HEK293 (cell line): ENCODE measurements around the gene PKIG.

ENCODE experiments used
- CTCF ChIA-PET: fragments of 350-600 bp; formaldehyde crosslinking; extraction: SDS; loops from one replicate; lab custom pipeline; 2021; ENCODE audit warnings: antibody characterized with exemption; lab: Yijun Ruan, JAX
- POLR2A ChIA-PET: fragments of 300-600 bp; formaldehyde crosslinking; extraction: SDS; loops from one replicate; lab custom pipeline; 2020; ENCODE audit warnings: antibody characterized with exemption, inconsistent platforms; lab: Yijun Ruan, JAX
- H3K27ac ChIP-seq: fragments of 200-500 bp; sonication (Bioruptor generic); 2 replicates; pipeline ENCODE4 v1.5.1; 2014; ENCODE audit warnings: low read depth, low read length, control low read depth, inconsistent platforms; ENCODE audit errors: extremely low read depth
- H3K36me3 ChIP-seq, 2 experiments: fragments of 200-500 bp in 1 of 2; sonication (Bioruptor generic) in 1 of 2; 1 replicate in 1 of 2; 2 replicates in 1 of 2; pipeline ENCODE4 v1.5.1; 2014 to 2017; ENCODE audit warnings: inconsistent platforms in 2 of 2, low read length in 2 of 2; ENCODE audit not compliant: control insufficient read depth in 2 of 2, insufficient read depth in 1 of 2
- H3K4me1 ChIP-seq: fragments of 200-500 bp; sonication (Bioruptor generic); 2 replicates; pipeline ENCODE4 v1.5.1; 2014; ENCODE audit warnings: mild to moderate bottlenecking, low read length, inconsistent platforms; ENCODE audit not compliant: control insufficient read depth, insufficient read depth
- H3K4me3 ChIP-seq: 2 replicates; pipeline ENCODE4 v1.5.1; 2011; ENCODE audit warnings: low read depth, mild to moderate bottlenecking, control low read depth, low read length, moderate library complexity
- H3K9me3 ChIP-seq: fragments of 200-500 bp; sonication (Bioruptor generic); 2 replicates; pipeline ENCODE4 v1.5.1; 2014; ENCODE audit warnings: low read depth, low read length, inconsistent platforms; ENCODE audit not compliant: control insufficient read depth, insufficient read depth
- BCL11B ChIP-seq: fragments of 450-650 bp; formaldehyde crosslinking; IDR thresholded peaks from 2 replicates; pipeline ENCODE4 v1.5.1; 2016; ENCODE audit warnings: low read depth, missing biosample characterization, missing genetic modification characterization
- EGR2 ChIP-seq: fragments of 450-650 bp; formaldehyde crosslinking; IDR thresholded peaks from 2 replicates; pipeline ENCODE4 v1.5.1; 2016; ENCODE audit warnings: low read depth, missing biosample characterization, missing genetic modification characterization
- FEZF1 ChIP-seq: fragments of 450-650 bp; formaldehyde crosslinking; IDR thresholded peaks from 2 replicates; pipeline ENCODE4 v1.5.1; 2016; ENCODE audit warnings: missing biosample characterization, missing genetic modification characterization
- INSM2 ChIP-seq: fragments of 450-650 bp; formaldehyde crosslinking; IDR thresholded peaks from 2 replicates; pipeline ENCODE4 v1.5.1; 2016; ENCODE audit warnings: missing biosample characterization, missing genetic modification characterization
- OVOL3 ChIP-seq: fragments of 450-650 bp; formaldehyde crosslinking; IDR thresholded peaks from 2 replicates; pipeline ENCODE4 v1.5.1; 2016; ENCODE audit warnings: missing biosample characterization, missing genetic modification characterization
- SALL2 ChIP-seq: fragments of 450-650 bp; formaldehyde crosslinking; IDR thresholded peaks from 2 replicates; pipeline ENCODE4 v1.5.0; 2017; ENCODE audit warnings: missing biosample characterization, mild to moderate bottlenecking, missing genetic modification characterization, borderline replicate concordance
- ZBTB48 ChIP-seq: fragments of 450-650 bp; formaldehyde crosslinking; IDR thresholded peaks from 2 replicates; pipeline ENCODE4 v1.5.1; 2016; ENCODE audit warnings: missing biosample characterization, missing genetic modification characterization
- ZEB2 ChIP-seq: fragments of 450-650 bp; formaldehyde crosslinking; IDR thresholded peaks from 2 replicates; pipeline ENCODE4 v1.5.1; 2016; ENCODE audit warnings: missing biosample characterization, missing genetic modification characterization
- ZFHX2 ChIP-seq: fragments of 450-650 bp; formaldehyde crosslinking; conservative IDR thresholded peaks from 2 replicates; pipeline ENCODE4 v1.5.1; 2016; ENCODE audit warnings: missing biosample characterization, missing genetic modification characterization
- ZFP3 ChIP-seq: fragments of 450-650 bp; formaldehyde crosslinking; IDR thresholded peaks from 2 replicates; pipeline ENCODE4 v1.5.1; 2016; ENCODE audit warnings: low read depth, missing biosample characterization, missing genetic modification characterization
- ZIC2 ChIP-seq: fragments of 450-650 bp; formaldehyde crosslinking; IDR thresholded peaks from 2 replicates; pipeline ENCODE4 v1.5.1; 2016; ENCODE audit warnings: missing biosample characterization, missing genetic modification characterization
- ZNF214 ChIP-seq: fragments of 450-650 bp; formaldehyde crosslinking; IDR thresholded peaks from 2 replicates; pipeline ENCODE4 v1.5.1; 2017; ENCODE audit warnings: missing biosample characterization, mild to moderate bottlenecking, missing genetic modification characterization, borderline replicate concordance
- ZNF280C ChIP-seq: fragments of 450-650 bp; formaldehyde crosslinking; IDR thresholded peaks from 2 replicates; pipeline ENCODE4 v1.5.1; 2016; ENCODE audit warnings: missing biosample characterization, missing genetic modification characterization
- ZNF658 ChIP-seq: fragments of 450-650 bp; formaldehyde crosslinking; IDR thresholded peaks from 2 replicates; pipeline ENCODE4; 2016; ENCODE audit warnings: missing biosample characterization, missing genetic modification characterization
- ZNF830 ChIP-seq: fragments of 450-650 bp; IDR thresholded peaks from 2 replicates; pipeline ENCODE4 v1.5.0; 2018; ENCODE audit warnings: missing biosample characterization, missing genetic modification characterization, low read depth, mild to moderate bottlenecking, moderate library complexity
- ZNF837 ChIP-seq: fragments of 450-650 bp; formaldehyde crosslinking; IDR thresholded peaks from 2 replicates; pipeline ENCODE4 v1.5.1; 2016; ENCODE audit warnings: missing biosample characterization, missing genetic modification characterization
- ZXDB ChIP-seq: fragments of 450-650 bp; formaldehyde crosslinking; IDR thresholded peaks from 2 replicates; pipeline ENCODE4 v1.5.1; 2016; ENCODE audit warnings: missing biosample characterization, missing genetic modification characterization
- TF ChIP-seq, protein P1 (sequence below): fragments of 450-650 bp; formaldehyde crosslinking; IDR thresholded peaks from 2 replicates; pipeline ENCODE4 v1.5.1; 2016; ENCODE audit warnings: missing biosample characterization, missing genetic modification characterization
- TF ChIP-seq, protein P2 (sequence below): fragments of 450-650 bp; formaldehyde crosslinking; IDR thresholded peaks from 2 replicates; pipeline ENCODE4 v1.5.1; 2017; ENCODE audit warnings: missing biosample characterization, missing genetic modification characterization

Gene PKIG

DNA sequence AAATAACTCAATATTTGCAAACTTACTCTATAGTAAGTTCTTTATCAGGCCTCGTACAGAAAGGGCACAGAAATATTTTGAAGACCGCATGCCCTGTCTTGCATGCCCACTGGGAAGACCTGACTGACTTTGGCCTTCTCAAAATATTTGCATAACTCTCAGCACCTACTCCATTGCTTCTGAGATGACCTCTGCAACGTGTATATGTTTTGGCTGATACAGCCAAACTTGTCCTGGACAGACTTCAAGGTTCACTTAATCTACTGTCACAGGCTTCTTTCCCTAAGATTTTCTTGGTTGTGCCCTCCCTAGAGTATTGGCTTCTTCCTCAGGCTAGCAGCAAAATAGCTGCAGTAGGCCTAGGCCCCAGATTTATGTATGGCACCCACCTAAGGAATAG lies 39.0 kb upstream of the PKIG start:
- CTCF ChIA-PET: interaction anchor here (0.7 to 1.3 kb wide), 4 partner anchors 45 to 881 kb away, joined by 3 to 6 read pairs (median 4); no protein-coding TSS in a partner anchor
- Histone ChIP-seq H3K4me3 (no peak overlapping the region), H3K4me1 (peaks cover 4% of the 10 kb centered on the region; the same call in 1 of the 2 replicates), H3K36me3 (no peaks in the 10 kb centered on the region), H3K27ac (no peak overlapping the region), H3K9me3 (no peaks in the 10 kb centered on the region)
- TF ChIP-seq ZNF214 (tag by site-specific recombination) (no peak), INSM2 (no peak), ZFP3 (tag by site-specific recombination) (no peak), ZNF658 (tag by site-specific recombination) (no peak)
- POLR2A ChIA-PET: no interaction called here

- H3K27ac ChIP-seq: no peak overlapping the region
- CTCF ChIA-PET: interaction anchor here (0.6 kb wide), 1 partner anchor 863 kb away, joined by 3 read pairs; no protein-coding TSS in a partner anchor
- H3K4me3 ChIP-seq: no peak overlapping the region
- TF ChIP-seq BCL11B (tag by site-specific recombination) (no peak), ZIC2 (tag by site-specific recombination) (no peak), OVOL3 (no peak)
- TF ChIP-seq, protein P1, sequence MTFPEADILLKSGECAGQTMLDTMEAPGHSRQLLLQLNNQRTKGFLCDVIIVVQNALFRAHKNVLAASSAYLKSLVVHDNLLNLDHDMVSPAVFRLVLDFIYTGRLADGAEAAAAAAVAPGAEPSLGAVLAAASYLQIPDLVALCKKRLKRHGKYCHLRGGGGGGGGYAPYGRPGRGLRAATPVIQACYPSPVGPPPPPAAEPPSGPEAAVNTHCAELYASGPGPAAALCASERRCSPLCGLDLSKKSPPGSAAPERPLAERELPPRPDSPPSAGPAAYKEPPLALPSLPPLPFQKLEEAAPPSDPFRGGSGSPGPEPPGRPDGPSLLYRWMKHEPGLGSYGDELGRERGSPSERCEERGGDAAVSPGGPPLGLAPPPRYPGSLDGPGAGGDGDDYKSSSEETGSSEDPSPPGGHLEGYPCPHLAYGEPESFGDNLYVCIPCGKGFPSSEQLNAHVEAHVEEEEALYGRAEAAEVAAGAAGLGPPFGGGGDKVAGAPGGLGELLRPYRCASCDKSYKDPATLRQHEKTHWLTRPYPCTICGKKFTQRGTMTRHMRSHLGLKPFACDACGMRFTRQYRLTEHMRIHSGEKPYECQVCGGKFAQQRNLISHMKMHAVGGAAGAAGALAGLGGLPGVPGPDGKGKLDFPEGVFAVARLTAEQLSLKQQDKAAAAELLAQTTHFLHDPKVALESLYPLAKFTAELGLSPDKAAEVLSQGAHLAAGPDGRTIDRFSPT (tag by site-specific recombination): no peak
- POLR2A ChIA-PET: no interaction called here
- no peaks in the 10 kb centered on the region for H3K36me3 ChIP-seq
- H3K4me1 ChIP-seq: peaks cover 8% of the 10 kb centered on the region; the same call in 1 of the 2 replicates
- no peaks in the 10 kb centered on the region for H3K9me3 ChIP-seq
These were observed 38.1 kb upstream of the PKIG start for GRCh38 chr20:44544263-44544662.

- peak; percentile 72 for TF ChIP-seq ZFHX2
- peak; percentile 89 for TF ChIP-seq EGR2 (tag by site-specific recombination)
- TF ChIP-seq SALL2 (tag by site-specific recombination): no peak
- no peak for TF ChIP-seq ZNF830 (tag by site-specific recombination)
- TF ChIP-seq, all 188 proteins: peak for 2
- Histone ChIP-seq H3K4me3 (no peak overlapping the region), H3K9me3 (no peaks in the 10 kb centered on the region), H3K36me3 (no peaks in the 10 kb centered on the region), H3K4me1 (peaks cover 13% of the 10 kb centered on the region), H3K27ac (no peak overlapping the region)
- CTCF ChIA-PET: interaction anchor here (0.6 to 1.0 kb wide), 3 partner anchors 24 to 382 kb away, joined by 3 read pairs; no protein-coding TSS in a partner anchor
- POLR2A ChIA-PET: no interaction called here
These were observed 35.0 kb upstream of the PKIG start for GRCh38 chr20:44547419-44547818.

GRCh38 chr20:44549123-44549522 lies 33.3 kb upstream of the PKIG start:
- Histone ChIP-seq H3K9me3 (no peaks in the 10 kb centered on the region), H3K4me3 (no peak overlapping the region), H3K27ac (no peak overlapping the region), H3K36me3 (no peaks in the 10 kb centered on the region), H3K4me1 (peaks cover 21% of the 10 kb centered on the region)
- ChIA-PET POLR2A (no interaction called here), CTCF (interaction anchor here (0.7 to 1.6 kb wide), 5 partner anchors 11 to 61 kb away, joined by 3 to 6 read pairs (median 4); no protein-coding TSS in a partner anchor)
- TF ChIP-seq ZNF837 (no peak), ZBTB48 (no peak), FEZF1 (tag by site-specific recombination) (peak; percentile 96), ZEB2 (peak; percentile 9; the same call in 1 of the 2 replicates), ZXDB (tag by site-specific recombination) (peak; percentile 46; the same call in 1 of the 2 replicates), ZNF280C (no peak)
- TF ChIP-seq, protein P2, sequence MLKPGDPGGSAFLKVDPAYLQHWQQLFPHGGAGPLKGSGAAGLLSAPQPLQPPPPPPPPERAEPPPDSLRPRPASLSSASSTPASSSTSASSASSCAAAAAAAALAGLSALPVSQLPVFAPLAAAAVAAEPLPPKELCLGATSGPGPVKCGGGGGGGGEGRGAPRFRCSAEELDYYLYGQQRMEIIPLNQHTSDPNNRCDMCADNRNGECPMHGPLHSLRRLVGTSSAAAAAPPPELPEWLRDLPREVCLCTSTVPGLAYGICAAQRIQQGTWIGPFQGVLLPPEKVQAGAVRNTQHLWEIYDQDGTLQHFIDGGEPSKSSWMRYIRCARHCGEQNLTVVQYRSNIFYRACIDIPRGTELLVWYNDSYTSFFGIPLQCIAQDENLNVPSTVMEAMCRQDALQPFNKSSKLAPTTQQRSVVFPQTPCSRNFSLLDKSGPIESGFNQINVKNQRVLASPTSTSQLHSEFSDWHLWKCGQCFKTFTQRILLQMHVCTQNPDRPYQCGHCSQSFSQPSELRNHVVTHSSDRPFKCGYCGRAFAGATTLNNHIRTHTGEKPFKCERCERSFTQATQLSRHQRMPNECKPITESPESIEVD: peak; percentile 97
